NK-92 (cell line): ENCODE measurements around the gene IRF8.
"Not testable (repeated sequence)": the region's sequence is repeated elsewhere in the genome, so short reads cannot be mapped to it uniquely, and the experiment has no call there.

Experiments
- DNase-seq: peaks from one replicate; lab custom pipeline; 2025; ENCODE audit not compliant: unreplicated experiment; lab: John Stamatoyannopoulos, UW

IRF8 gene

DNA sequence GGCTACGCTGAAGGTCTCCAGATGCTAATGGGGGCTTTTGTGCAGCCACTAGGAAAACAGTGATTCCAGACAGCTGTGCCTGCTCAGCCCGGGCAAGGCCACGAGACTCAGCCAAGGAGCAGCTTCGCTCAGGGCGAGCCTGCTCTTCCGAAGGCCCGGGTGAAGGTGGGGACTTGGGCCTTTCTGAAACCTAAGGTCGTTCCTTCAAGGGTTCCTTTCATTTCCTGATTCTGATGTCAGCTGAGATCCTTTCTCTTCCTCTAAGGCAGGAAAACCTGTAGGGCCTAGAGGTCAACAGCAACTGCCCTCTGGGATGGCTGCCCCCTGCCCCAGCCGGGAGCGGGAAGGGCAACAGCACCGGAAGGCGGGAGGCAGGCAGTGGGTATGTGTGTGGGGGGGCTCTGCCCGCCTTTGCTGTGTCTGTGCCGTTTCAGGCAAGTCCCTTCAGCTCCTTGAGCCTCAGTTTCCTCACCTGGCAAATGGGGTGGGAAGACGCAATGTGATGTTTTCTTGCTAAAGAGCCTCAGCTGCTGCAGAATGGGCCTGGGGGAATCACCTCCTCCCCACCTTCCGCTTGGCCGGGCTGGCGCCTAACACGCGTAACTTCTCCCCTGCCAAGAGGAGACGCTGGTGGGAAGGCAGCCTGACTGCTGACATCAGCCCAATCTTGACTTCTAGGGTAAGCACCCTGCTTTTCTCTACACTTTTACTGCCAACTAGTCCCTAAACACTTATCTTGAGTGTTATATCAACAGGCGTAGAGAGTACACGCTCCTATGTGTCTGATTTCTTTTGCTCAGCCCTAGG, 32.8 kb downstream of the IRF8 start:
- DNase-seq = no peak

- no peak for DNase-seq
These were observed 35.2 kb downstream of the IRF8 start for GRCh38 chr16:85934210-85934609.

DNA sequence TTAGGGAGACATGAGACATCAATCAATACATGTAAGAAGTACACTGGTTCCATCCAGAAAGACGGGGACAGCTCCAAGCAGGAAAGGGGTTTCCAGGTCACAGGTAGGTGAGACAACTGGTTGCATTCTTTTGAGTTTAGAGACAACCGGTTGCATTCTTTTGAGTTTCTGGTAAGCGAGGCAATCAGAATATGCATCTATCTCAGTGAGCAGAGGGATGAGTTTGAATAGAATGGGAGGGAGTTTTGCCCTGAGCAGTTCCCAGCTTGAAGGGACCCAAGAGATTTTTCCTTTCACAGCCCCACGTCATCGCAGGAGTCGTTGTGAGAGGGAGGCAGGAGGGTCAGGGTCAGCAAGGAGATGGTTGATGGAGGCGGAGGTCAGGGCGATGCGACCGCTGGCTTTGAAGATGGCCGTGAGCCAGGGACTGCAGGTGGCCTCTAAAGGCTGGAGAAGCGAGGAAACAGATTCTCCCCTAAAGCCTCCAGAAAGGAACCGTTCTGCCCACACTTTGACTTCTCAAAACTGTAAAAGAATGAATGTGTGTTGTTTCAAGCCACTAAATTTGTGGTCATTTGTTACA, 36.5 kb downstream of the IRF8 start:
- DNase-seq = no peak

GRCh38 chr16:85935974-85936760, 37.2 kb downstream of the IRF8 start:
- DNase-seq = no peak

DNA sequence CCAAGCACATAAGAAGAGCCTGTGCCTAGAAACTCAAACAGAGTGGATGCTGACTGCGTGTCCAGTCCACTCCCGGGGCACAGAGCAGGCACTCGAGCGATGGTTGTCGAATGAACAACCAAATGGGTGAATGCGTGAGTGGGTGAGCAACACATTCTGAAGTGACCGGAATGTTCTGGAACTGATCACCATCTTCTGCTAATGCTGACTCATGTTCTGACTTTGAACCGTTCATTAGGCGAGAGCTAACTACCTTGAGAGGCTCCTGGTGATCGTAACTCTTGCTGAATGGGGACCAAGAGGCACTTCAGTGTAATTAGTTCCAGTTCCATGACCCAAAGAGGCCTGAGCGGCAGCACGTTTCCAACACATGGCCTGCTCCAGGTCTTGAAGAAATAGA, 37.9 kb downstream of the IRF8 start:
- no peak for DNase-seq

- no peak for DNase-seq
These were observed 41.3 kb downstream of the IRF8 start for GRCh38 chr16:85940214-85940613.

GRCh38 chr16:85941863-85942644, 43.1 kb downstream of the IRF8 start:
- no peak for DNase-seq

DNA sequence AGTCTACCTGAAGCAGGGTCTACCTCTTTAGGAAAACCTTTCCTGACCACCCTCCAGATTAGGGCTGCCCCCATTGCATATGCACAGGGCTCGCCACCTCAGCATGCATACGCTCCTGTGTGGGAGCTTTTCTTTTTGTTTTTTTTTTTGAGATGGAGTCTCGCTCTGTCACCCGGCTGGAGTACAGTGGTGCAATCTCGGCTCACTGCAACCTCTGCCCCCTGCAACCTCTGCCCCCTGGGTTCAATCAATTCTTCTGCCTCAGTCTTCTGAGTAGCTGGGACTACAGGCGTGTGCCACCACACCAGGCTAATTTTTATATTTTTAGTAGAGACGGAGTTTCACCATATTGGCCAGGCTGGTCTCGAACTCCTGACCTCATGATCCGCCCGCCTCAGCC, 43.7 kb downstream of the IRF8 start:
- not testable (repeated sequence) for DNase-seq

GRCh38 chr16:85943711-85944110, 44.7 kb downstream of the IRF8 start:
- DNase-seq = no peak

- no peak for DNase-seq
These were observed 45.8 kb downstream of the IRF8 start for GRCh38 chr16:85944572-85945423.

GRCh38 chr16:85945424-85945751, 46.4 kb downstream of the IRF8 start:
- DNase-seq = no peak

DNA sequence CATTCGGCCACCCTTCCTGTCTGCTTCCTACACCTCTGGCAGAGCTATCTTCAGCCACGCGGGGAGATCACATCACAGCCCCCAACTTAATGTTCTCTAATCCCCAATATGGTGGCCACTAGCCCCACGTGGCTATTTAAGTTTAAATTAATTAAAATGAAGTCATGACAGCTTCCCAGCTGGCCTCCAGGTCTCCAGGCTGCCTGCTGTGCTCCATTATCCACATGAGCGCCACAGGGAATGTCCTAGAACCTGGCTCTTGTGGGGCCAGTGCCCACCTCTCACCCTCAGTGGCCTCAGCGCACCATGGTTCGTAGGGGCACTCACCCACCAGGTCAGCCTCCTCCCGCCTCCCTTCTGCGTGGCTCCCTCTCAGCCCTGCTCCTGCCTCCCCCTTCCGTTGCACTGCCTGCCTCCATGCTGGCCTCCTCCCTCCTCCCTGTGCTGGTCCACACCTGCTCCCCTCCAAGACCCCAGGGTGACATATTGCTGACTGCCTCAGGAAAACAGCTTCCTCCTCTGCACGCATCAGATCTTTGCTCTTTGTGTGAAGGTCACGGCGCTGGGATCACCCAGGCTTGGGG, 47.7 kb downstream of the IRF8 start:
- no peak for DNase-seq

- no peak for DNase-seq
These were observed 48.5 kb downstream of the IRF8 start for GRCh38 chr16:85947230-85948137.

- DNase-seq = no peak
These were observed 49.2 kb downstream of the IRF8 start for GRCh38 chr16:85948138-85948509.

DNA sequence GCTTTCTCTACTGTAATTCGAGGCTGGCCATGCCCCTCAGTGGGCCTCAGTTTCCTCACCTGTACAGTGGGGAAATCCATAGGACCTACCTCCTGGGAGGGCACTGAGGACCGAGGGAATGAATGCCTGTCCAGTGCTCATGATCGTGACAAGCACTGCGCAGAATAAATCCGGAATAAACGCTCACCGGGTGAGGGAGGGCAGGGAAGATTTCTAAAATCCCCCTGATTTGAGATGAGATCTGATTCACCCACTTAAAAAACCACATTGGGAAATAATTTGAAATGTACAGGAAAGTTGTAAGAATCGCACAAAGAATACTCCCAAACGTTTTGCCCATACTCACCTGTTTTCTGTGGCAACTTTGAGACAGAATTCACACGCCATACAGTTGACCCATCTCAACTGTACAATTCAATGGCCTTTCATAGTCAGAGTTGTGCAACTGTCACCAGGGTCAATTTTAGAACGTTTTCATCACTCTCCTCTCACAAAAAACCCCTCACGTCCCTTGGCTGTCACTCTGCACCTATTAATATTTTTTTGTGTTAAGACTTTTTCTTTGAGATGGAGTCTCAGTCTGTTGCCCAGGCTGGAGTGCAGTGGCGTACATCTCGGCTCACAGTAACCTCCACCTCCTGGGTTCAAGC, 49.8 kb downstream of the IRF8 start:
- no peak for DNase-seq

DNA sequence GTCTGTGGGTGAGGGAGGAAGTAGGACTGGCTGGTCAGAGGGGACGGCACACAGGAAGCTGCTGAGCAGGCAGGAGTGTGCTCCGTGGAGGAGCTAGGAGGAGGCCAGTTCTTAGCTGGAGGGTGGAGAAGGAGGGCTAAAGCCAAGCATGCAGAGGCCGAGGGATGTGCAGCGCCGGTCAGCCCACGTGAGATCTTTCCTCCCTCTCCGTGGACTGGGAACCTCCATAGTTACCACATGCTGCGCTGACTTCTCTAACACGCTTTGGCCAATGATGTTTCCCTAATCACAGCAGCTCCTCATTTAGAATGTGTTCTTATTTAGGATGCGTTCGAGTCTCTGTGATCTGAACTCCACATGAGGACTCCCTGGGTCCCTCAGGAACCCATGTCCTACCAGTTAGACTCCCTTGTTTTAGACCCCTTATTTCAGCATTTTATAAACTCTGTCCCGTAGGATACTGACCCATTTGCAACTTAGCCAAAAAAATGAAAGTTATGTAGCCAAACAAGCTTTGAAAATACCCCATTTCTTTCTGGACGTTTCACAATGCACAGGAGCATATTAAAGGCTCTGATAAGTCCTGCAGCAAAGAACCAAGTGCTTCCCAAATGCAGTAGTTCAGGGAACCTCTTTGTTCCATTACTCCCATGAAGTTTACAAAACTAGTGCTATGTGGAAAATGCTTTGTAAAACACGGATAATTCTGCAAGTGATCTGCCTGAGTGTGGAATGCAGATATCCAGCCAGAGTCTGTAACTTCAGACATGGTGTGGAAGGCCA, 51.4 kb downstream of the IRF8 start:
- DNase-seq = no peak

GRCh38 chr16:85952197-85952596, 53.2 kb downstream of the IRF8 start:
- no peak for DNase-seq

- DNase-seq = no peak
These were observed 53.8 kb downstream of the IRF8 start for GRCh38 chr16:85952811-85953210.
